CD4-positive, alpha-beta T cell treated with Interleukin-12 subunit alpha and Interleukin-12 subunit beta, for 1 hour (primary cell): ENCODE measurements around the gene SSTR5.

Experiments
- DNase-seq: peaks from one replicate; pipeline ENCODE4 v3.0.0-alpha.2; 2020

Gene SSTR5

DNA sequence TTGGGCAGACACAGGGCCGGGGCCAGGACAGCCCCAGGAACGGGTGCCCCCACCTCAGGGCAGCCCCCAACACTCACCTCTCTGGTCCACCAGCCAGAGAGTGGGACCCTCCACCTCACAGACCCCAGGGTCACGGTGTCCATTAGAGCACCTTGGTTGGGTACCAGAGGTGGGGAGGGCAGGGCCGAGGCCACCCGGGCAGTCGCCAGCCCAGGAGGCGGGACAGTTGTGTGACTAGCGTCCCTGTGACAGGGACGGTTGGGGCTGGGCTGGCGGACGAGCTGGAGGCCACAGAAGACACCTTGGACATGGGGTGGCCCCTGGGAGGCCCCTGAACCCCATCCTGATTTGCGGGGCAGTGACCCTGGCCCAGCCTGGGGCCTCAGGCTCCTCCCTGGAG is 35.2 kb downstream of the SSTR5 start:
- no peak for DNase-seq

DNA sequence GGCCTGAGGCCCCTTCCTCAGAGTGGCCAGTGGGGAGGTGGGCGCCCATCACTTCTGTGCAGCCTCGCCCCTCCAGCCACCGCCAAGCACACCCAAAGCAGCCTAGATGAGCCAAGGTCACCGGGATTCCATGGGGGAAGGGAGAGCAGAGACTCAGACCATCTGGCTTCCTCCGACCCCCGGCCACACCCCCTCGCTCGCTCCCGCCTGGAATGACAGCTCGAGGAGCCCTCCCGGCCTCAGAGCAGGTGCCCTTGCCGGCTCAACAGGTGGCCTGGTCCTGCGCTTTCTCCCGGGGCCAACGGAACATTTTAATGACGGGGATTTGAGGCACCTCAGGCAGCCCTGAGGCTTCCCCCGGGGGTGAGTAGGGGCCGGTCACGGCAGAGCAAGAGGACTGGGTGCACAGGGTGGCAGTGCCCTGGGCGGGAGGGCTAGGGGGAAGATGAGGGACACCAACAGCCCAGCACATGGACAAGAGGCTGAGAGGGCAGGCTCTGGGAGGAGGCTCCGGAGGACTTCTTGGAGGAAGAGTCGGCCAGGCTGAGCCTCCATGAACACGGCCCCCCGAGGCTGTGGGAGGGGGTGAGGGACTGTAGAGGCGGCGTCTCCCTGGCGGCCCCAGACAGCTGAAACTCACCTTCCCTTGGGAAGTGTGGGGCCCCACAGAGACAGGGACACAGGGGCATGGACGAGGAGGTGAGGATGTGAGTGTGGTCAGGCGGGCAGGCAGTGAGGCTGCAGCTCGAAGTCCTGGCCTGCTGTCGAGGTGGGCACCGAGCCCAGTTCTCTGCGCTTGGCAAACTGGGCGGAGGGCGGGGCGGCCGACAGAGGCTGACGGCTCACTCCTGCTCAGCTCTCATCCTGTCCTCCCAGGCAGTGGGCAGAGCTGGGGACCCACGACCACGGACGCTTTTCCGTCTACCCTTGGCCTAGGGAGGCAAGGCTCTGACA is 36.0 kb downstream of the SSTR5 start:
- DNase-seq, result no peak

DNA sequence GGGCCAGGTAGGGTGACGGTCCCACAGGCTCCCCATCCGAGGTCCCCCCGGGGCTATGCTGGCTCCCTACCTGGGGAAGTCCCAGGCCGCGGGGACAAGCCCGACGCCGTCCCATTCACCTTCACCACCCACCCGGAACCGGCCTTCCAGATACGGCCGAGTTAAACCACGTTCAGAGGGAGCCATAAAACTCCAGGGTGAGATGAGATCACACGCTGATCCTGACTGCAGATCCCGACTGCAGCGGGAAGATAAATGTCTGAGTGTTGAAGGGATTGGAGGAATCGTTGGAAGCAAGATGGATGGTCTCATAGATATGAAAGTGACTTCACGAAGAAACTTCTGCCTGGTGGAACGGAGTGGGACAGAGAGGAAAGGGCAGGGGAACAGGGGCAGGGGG is 37.1 kb downstream of the SSTR5 start:
- no peak for DNase-seq

DNA sequence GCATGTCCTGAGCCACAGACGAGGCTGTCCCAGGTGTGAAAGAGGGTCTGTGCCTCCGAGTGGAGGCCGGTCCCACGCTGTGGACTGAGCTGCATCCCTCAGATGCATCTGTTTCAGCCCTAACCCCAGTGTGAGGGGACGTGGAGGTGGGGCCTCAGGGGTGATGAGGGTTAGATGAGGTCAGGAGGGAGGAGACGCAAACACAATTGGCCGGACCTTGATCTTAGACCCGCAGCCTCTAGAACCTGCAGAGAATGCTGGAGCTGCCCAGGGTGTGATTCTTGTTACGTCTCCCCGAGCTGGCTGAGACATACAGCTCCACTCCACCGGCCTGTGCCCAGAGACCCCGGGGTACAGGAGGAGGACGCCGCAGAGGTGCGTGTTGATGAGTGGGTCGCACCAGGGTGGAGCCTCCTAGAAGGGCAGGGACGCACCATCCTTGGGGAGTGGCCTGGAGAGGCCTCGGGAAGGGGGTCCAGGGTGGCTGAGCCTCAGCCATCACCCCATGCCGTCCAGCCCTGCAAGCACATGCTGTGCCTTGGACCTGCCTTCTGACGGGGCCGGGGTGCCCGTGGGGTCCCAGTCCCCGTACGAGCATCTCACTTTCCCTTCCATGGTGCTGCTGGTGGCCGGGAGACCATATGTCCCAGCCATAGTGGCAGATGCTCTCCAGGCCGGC is 40.1 kb downstream of the SSTR5 start:
- DNase-seq, result no peak

DNA sequence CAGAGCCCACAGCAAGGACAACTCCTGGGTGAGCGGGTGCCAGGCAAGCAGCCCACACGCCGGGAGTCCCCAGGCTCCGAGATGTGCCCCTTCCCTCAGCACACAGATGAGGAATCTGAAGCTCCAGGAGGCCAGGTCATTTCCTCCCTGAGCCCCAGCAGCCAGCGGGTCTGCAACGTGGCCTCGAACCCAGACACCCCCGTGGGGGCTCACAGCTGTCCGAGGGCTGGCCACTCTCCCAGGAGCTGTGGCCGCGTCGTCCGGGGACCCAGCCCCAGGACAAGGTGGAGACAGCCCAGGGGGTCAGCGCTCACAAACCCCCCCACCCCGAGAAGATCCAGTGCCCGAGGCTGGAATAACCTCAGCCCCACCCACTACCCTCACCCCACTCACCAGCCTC is 40.9 kb downstream of the SSTR5 start:
- no peak for DNase-seq

DNA sequence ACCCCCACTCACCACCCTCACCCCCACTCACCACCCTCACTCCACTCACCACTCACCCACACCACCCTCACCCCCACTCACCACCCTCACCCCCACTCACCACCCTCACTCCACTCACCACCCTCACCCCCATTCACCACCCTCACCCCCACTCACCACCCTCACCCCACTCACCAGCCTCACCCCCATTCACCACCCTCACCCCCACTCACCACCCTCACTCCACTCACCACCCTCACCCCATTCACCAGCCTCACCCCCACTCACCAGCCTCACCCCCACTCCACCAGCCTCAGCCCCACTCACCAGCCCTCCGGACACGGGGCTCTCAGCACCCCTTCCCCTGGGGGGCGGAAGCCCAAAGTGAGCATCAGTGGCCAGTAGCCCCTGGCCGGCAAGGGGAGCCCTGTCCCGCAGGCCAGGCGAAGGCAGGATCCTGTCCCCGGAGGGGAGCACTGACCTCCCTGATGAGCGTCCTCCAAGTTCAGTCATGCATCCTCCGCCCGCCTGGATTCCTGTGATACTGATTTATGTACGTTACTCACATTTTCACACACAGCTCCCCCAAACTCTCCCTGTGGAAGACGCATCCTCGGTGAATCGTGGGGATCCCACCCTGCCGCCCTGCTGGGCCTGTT is 41.5 kb downstream of the SSTR5 start:
- no peak for DNase-seq

DNA sequence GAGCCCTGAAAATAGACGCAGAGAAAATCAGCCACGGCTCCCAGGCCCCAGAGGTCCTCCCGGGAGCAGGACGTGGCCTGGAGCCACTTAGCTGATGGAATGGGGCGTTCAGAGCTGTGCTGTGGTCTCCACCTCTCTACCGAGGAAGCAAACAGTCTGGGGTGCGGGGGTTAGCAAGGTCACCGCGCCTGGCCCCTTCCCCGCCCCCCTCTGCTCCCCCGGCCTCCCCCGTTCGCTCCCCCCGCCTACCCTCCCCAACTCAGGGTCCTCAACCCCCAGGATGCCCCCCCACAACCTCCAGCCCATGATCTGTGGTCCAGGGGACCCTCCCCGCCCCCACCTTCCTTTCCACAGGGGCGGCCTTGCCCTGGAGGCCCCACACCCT is 44.1 kb downstream of the SSTR5 start:
- no peak for DNase-seq

DNA sequence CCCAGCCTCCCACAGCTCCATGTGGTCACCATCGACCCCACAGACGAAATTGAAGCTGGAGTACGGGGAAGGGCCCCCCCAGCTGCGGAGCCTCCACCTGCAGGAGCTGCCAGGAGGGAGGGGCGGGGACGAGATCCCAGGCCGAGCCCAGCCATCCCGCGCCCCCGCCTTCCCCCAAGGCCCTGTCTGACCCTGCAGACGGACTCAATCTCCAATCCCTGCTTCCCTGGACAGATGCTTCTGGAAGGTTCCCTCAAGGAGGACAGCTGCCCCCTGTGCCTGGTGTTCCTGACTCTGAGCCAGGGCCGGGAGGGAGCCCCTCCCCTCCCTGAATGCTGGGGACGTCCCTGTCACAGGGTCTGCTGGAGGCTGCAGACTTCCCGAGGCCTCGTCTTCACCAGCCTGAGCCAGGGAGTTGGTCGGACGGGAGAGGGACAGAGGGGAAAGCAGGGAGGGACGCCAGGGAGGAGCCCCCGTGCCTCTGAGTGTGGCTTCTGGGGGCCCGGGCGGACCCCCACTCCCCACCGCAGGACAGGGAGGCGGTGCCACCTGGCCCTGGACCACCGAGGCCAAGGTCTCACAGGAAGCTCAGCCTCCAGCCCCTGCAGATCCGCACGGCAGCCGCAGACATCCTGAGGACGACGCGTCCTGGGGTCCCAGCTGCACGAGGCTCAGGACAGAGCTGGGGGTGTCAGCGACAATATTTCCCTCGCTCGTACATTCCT is 44.8 kb downstream of the SSTR5 start:
- no peak for DNase-seq

DNA sequence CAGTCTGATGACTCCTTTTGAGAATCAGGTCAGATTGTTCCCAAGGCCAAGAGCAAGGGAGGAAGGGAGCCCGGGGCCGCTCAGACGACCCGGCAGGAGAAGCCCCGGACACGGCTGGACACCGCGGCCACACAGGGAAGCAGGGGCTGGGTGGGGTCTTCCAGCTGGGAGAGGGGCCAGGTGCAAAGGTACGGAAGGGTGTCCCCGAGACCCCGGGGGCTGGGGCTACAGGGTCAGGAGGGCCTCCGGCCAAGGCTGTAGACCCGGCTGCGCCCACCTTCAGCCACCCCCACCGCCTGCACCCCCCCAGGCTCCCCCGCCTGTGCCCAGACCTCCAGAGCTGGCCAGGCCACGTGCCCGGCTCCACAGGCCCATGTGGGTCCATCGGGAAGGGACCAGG is 45.4 kb downstream of the SSTR5 start:
- no peak for DNase-seq

DNA sequence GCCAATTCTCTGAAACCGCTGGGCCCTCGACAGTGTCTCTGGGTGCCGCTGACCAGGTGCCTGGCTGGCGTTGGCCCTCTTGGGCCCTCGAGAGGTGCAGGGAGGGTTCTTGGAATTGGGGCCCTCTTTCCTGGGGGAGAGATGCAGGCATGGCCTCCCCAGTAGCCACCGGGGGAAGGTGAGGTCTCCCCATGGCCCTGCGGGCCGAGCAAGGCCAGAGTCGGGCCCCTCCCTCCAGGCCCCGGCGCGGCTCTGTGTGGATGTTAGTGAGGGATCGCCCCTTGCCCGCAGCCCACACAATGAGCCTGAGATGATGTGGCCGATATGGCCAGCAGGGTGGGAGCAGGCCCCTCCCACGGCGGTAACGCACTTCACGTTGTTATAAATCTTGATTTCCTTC is 46.6 kb downstream of the SSTR5 start:
- DNase-seq, result no peak

DNA sequence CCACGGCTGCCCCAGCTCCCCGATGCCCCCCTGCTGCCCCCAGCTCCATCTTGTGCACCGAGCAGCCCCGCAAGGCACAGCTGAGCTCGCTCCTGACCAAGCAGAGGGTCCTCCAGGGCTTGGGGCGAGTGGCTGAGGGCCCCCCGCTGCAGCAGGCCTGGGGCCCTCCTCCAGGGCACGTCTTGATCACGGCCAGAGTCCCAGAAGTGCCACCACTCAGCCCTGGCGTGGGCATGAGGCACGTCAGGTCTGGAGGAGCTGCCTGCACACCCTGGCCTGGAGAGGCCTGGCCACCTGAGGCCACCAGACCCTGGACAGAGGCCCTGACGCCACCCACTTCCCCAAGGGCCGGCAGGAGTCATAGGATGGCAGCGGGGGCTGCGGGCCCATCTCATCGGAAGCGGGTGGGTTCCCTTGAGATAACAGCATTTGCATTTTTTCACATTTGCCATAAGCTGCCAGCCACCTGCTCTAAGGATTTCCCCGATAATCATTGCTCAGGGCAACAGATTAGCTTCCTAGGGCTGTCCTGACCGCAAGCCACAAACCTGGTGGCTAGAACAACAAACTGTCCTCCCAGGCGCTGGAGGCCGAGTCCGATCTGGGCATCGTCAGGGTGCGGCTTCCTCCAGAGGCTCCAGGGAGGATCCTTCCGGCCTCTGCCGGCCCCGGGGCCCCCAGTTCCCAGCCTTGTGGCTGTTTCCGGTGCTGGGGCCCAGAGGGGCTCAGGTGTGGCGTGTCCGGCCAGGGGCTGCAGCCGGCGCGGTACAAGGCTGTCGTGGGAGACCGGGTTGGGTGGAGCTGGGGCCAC is 47.4 kb downstream of the SSTR5 start:
- no peak for DNase-seq

DNA sequence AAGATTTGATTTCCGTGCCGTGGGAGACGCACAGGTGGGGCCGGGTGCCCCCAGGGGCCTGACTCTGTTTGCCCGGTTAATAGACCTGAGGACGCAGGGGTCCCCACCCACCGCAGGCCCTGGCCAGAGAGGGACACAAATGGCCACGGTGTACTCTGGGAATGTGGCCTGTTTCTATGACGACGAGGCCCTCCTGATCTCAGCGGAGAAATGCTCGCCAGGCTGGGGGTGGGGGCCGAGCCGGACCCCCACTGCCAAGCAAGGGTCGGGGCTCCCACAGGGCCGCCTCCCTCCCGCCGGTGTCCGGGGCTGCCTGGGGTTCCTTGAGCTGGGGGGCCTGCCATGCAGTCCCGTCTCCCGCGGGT is 48.0 kb downstream of the SSTR5 start:
- no peak for DNase-seq

DNA sequence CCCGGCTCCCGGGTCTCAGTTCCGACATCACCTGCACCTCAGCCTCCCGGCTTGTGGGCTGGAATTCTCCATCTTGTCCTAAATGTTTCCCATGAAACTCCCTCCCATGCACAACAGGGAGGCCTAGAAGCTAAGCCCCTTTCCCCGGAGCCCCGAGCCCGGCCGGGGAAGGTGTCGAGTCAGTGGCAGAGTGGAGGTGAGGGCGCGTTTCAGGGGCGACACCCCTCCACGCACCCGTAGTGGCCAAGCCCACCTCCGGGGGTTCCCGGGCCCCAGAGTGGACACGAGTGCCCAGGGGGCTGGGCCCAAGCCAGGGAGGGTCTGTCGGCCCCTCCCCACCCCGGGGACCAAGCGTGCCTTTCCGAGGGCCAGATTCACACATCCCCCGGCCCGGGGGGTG is 48.5 kb downstream of the SSTR5 start:
- no peak for DNase-seq

DNA sequence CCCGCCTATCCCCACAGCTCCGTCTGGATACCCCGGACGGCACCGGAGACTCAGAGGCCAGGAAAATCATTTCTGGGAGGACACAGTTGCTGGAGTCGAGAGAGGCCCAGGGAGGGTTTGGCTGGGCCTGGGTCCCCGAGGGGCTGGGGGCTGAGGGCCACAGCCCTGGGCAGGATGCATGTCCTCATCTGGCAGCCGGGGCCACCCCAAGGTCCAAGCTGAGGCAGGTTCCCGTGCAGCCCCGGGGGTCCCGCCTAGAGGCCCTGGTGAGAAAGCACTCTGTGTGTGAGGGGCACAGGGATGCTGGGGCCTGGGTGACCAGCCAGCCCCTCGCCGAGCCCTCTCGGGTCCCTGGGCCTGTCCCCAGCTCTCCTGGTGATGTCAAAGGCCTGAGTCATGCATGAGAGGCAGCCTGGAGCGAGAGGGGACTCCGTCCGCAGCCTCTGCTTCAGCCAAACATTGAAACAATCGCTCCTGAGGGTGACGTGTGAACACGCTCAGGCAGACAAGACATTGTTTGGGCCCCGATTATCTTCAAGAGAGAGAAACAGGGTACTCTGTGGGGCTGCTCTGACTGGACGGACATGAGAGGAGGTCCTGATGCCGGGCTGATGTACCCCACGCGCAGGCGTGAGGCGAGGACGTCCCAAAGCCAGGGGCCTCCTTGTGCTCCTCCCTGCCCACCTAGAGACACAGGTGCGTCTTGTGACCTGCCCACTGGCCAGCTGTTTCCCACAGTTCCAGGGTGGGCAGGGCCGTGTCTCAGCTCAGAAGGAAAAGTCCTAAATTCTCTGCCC is 49.3 kb downstream of the SSTR5 start:
- no peak for DNase-seq

DNA sequence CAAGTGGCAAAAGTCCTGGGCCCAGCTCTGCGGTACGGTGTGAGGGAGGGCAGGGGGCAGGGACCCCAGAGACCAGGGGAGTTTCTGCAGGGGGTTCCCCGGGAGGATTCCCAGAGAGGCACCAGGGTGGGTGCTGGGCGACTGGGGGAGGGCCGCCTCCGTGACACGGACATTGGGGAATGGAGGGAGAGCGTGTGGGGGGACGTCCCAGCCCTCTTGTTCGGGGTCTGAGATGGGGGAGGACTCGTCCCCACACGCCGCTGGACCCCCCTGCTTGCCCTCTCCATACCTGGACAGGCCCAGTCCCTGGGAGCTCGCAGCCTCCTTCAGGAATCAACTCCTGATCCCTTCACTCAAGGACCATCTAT is 49.8 kb downstream of the SSTR5 start:
- no peak for DNase-seq

DNA sequence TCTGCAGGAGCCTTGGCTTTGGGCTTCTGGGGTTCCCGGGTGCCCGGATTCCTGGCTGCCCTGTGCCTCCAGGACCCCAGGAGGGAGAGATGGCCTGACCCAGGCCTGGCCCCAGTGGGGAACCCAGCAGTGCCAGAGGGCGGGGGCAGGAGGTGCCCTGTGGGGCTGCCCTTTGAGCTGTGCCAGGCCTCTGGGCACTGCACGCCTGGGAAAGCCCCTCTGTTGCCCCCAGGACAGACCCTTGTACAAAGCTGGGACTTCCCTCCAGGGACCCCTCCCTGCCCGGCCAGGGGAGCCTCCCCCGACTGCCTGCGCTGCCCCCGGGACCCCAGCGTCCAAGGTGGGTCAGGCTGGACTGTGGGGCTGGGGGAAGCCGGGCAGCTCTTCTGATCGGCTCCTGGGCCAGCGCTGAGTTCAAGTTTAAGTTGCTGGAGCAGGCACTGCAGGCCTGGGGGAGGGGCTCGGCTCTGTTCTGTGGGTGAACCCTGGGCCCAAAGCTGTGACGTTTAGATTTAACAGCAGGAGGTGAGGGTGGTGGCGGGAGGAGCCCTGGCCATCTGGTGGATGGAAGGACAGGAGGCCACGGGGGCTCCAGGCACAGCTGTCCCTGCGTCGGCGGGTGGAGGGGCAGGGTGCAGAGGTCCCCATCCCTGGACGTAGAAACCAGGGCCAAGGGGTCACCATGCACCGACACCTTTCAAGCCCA is 51.1 kb downstream of the SSTR5 start:
- no peak for DNase-seq

DNA sequence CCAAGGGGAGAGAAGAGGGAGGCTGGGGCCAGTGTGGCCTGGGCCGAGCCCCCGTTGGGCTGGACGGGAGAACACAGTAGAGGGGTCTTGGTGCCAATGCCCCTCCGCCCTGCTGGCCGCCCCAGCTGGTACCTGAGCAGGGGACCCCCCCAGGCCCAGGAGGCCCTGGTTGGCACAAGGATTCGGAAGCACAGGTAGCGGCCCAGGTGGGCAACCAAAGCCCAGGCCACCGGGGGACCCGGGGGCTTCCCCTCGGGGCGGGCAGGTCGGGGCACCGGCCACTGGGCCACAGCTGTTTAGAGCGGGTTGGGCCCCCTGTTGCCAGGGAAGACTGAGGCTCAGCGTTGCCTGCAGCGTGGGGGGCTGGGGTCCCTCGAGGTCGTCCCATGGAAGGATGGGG is 51.7 kb downstream of the SSTR5 start:
- no peak for DNase-seq

DNA sequence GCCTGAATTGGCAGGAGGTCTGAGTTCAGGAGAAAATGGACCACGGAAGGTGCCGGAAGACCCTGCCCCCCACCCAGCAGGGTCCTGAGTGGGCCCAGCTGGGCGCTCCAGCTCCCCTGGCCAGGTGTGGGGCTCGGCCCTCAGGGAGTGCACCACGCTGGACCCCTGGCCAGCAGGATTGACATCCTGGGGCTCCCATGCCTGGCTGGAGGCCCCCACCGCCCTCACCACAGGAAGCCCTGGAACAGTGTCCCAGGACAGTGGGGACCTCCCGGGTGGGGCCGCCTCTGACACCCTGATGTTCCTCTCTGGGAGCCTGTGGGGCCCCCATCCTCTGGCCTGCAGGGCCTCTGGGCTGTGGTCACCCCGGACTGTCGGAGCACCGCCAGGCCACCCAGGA is 52.2 kb downstream of the SSTR5 start:
- no peak for DNase-seq

DNA sequence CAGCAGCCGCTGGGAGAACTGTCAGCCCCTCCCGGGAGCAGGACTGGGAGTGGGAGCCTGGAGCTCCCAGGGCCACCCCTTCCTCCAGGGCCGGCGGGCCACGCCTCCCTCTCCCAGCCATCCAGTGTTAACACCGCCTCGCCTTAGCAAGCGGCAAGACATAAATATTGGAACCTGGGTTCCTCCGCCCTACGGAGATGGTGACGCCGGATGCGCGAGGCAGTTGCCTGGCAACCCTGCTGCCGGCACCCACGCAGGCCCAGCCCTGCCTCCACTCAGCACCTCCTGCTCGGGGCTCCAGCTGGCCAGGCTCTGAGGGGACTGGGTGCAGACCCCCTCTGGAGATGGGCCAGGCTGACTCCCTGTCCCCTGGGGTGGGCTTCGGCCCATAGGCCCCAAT is 52.9 kb downstream of the SSTR5 start:
- peak; percentile 5 for DNase-seq

DNA sequence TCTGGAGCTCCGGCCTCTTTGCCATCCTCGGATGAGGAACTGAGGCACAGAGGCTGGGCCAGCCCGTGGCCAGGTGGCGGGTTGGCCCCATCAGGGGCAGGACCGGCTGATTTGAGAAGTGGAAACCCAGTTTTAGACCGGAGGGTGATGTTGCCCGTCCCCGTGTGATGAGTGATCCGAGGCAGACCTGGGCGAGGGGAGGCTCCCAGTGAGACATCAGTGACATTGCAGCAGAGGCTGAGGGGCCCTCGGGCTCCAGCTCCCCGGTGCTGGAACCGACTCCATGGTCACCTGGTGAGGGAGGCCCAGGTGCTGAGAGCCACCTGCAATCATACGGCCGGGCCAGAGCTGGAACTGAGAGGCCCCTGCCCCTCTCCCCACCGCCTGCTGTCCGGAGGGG is 53.5 kb downstream of the SSTR5 start:
- no peak for DNase-seq

DNA sequence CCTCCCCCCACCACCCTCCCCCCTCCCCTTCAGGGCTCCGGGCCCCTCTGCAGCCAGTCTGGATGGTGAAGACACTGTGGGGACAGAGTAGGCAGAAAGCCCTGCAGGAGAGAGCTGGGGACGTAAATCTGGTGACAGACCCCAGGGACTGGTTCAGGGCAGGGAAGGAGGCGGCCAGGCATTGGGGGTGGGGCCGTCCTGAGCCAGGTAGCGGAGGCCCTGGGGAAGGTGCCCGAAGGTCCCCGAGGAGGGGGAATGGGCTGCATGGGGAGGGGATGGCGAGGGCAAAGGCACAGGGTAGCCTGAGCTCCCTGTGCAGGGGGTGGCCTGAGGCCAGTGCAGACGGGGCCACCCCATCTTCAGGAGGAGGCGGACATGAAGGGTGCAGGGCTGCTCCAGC is 54.0 kb downstream of the SSTR5 start:
- DNase-seq, result no peak
